ENCODE measurements around the gene OR51B2.
"Not testable (repeated sequence)": the region's sequence is repeated elsewhere in the genome, so short reads cannot be mapped to it uniquely, and the experiment has no call there.

The OR51B2 gene

DNA sequence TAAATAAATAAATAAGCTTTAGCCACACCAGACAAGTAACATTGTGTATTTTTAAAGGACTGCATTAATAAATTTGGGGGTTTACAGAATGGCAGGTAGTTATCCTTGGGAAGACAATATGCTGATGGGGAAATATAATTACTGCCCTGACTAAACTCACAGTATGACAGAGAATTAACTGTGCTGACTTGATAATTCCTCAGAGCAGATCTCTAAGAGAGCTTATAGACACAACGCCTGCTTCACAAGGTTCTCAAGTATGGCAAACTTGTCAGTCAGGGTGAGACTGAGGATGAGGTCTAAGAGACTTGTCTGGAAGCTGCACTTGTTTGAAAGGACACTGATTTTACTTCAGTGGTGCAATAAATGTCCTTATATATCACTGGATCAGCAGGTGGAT lies 25.6 kb downstream of the OR51B2 start:
- H3K4me3 ChIP-seq (replicated peaks; ENCODE audit: low read depth, low read length), result no peak overlapping the region
- DNase-seq (ENCODE audit: extremely low read depth, low read depth), result no peak
- TF ChIP-seq CTCF (IDR thresholded peaks at IDR 0.05; ENCODE audit: low read depth, low read length, missing control alignments), result no peak

DNA sequence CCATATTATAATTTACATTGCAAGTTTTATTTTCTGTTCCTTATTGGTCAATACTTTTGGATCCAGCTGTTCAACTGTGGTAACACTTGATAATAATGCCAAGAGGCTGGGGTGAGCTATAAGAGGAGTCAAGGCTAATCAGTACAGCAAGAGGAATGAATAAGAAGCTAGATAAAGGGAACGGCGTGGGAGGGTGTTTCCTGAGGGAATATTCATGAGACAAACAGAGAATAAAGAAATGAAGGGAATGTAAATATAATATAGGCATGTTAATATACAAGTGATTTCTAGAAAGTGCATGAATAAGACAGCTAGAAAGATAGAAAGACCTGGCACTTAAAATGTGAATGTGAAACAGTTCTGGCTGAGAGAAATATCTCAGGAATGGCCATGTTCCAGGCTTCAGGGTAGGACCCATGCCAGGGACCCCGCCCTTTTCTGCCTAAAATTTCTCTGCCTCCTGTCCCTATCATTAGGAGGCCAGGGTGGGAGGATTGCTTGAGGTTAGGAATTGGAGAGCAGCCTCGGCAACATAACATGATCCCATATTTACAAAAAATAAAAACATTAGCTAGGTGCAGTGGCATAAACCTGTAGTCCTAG lies 26.3 kb downstream of the OR51B2 start:
- no peak overlapping the region for H3K4me3 ChIP-seq (replicated peaks; ENCODE audit: low read depth, low read length)

GRCh38 chr11:5294342-5294995 lies 29.6 kb downstream of the OR51B2 start:
- DNase-seq (ENCODE audit: extremely low read depth, low read depth); H3K4me3 ChIP-seq (replicated peaks; ENCODE audit: low read depth, low read length): not testable (repeated sequence)

More for the DNA sequence above, 26.3 kb downstream of the OR51B2 start:
- no peak for DNase-seq (ENCODE audit: extremely low read depth, low read depth)
- no peak for TF ChIP-seq CTCF (IDR thresholded peaks at IDR 0.05; ENCODE audit: low read depth, low read length, missing control alignments)

- DNase-seq (ENCODE audit: extremely low read depth, low read depth), result no peak
- H3K4me3 ChIP-seq (replicated peaks; ENCODE audit: low read depth, low read length), result no peak overlapping the region
- no peak for TF ChIP-seq CTCF (IDR thresholded peaks at IDR 0.05; ENCODE audit: low read depth, low read length, missing control alignments)
These were observed 31.1 kb downstream of the OR51B2 start for GRCh38 chr11:5293028-5293427.

- no peak overlapping the region for H3K4me3 ChIP-seq (replicated peaks; ENCODE audit: low read depth, low read length)
- peak; percentile 79 for TF ChIP-seq CTCF (IDR thresholded peaks at IDR 0.05; ENCODE audit: low read depth, low read length, missing control alignments)
- DNase-seq (ENCODE audit: extremely low read depth, low read depth), result peak; percentile 20
These were observed 32.8 kb downstream of the OR51B2 start for GRCh38 chr11:5291207-5291838.

GRCh38 chr11:5290106-5290505 lies 34.0 kb downstream of the OR51B2 start:
- H3K4me3 ChIP-seq (replicated peaks; ENCODE audit: low read depth, low read length), result no peak overlapping the region
- TF ChIP-seq CTCF (IDR thresholded peaks at IDR 0.05; ENCODE audit: low read depth, low read length, missing control alignments), result no peak
- no peak for DNase-seq (ENCODE audit: extremely low read depth, low read depth)

DNA sequence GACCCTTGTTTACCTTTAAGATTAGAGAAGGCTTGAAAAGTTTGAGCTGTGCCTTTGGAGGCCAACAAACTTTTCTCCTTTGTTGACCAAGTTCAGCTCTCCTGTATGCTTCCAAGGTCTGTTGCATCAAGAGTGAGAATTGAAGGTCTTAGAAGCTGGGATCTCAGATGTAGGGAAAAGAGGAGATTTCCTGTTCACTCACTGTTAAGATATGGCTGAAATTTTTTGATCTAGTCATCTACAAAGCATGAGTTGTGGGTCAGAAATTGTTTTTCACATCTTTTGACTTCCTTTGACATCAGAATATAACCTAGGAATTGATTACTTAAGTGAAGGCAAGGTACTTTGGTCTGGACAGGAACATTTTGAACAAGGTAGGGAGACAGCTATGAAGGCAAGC lies 34.4 kb downstream of the OR51B2 start:
- no peak for DNase-seq (ENCODE audit: extremely low read depth, low read depth)
- H3K4me3 ChIP-seq (replicated peaks; ENCODE audit: low read depth, low read length), result no peak overlapping the region
- no peak for TF ChIP-seq CTCF (IDR thresholded peaks at IDR 0.05; ENCODE audit: low read depth, low read length, missing control alignments)

Data from HFF-Myc (cell line).